Fibroblast of upper back skin (primary cell): ENCODE results near the gene IPO13.

Experiments used
- DNase-seq: peaks from one replicate; pipeline ENCODE4 v3.0.0-alpha.2; 2013

Gene IPO13

DNA sequence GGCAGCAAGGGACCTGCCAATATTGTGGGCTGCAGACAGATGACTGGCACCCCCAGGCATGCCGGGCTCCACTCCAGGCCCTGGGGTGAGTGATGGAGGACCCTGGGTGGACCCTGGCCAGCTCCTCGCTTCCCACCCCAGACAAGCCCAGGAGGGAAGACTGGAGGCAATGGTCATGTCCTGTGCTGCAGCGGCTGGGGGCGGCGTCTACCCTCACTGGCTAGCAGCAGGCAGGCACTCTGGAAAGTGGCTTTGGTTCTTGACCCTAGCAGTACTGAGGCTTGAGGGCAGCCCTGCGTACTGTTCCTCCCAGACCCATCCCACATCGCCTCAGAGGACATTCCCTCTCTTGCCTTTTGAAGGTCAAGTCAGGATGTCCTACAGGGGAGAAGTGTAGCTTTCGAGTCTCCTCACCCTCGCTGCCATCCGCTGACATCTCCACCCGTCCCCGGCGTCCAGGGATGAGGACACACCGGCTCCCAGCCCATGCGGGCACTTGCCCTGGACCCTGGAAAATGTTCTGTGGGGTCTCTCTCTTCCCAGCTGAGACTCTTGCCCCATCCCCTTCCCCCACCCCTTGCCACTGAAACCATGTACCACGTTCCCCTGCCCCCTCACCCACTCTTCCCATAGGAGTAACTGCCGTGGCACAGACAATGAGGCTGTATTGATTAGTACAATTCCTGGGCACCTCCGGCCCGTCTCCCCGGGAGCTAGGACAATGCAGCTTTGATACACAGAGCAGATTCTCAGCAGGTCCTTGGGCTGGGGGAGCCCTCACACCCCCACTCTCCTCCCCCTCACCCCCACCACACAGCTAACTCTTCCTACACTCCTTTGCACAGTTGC lies 69.5 kb downstream of the IPO13 start:
- no peak for DNase-seq

DNA sequence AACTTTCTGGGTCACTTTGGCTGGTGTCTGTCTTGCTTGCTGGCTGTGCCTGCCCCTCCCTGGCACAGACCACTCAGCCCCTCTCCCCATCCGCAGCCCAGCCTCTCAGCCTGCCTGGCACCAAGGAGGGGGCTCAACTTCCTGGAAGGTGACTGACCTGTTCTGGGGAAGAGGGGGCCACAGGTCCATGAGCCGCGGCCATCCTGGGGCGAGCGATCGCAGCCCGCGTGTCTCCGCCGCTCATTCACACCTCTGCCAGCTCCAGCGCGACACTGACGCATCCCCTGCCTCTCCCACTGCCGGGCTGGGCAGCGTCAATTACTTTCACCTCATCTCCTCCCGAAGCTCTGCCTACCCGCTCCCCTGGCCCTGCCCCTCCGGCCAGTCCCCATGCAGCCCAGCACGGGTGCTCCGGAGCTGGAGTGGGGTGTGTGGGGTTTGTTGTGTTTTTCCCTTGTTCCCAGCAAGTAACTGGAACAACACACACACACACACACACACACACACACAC lies 70.2 kb downstream of the IPO13 start:
- DNase-seq, result no peak
